RWPE1 (cell line): ENCODE results near the gene CLPTM1L.

Experiments
- CTCF ChIA-PET: fragments of 350-600 bp; sonication (Branson Sonifier 250); formaldehyde crosslinking; extraction: SDS; loops from one replicate; lab custom pipeline; 2021; lab: Yijun Ruan, JAX
- POLR2A ChIA-PET: fragments of 400-600 bp; formaldehyde crosslinking; extraction: SDS; loops from one replicate; lab custom pipeline; 2020; ENCODE audit warnings: antibody characterized with exemption; ENCODE audit not compliant: low non-redundant PET; lab: Yijun Ruan, JAX
- DNase-seq: peaks from one replicate; pipeline ENCODE4 v3.0.0; 2012; ENCODE audit warnings: low spot score
- H3K27ac ChIP-seq: fragments of 450-650 bp; 2 replicates; pipeline ENCODE4 v1.5.1; 2017
- TF ChIP-seq, protein P1 (sequence below): fragments of 450-650 bp; conservative IDR thresholded peaks from 2 replicates; pipeline ENCODE4 v1.5.1; 2017; ENCODE audit warnings: low read depth, mild to moderate bottlenecking

CLPTM1L gene

GRCh38 chr5:1385395-1386273 is 40.7 kb upstream of the CLPTM1L start:
- POLR2A ChIA-PET = interaction anchor here (0.6 kb wide), 1 partner anchor 16 kb away, joined by 3 read pairs; no protein-coding TSS in a partner anchor
- TF ChIP-seq, protein P1, sequence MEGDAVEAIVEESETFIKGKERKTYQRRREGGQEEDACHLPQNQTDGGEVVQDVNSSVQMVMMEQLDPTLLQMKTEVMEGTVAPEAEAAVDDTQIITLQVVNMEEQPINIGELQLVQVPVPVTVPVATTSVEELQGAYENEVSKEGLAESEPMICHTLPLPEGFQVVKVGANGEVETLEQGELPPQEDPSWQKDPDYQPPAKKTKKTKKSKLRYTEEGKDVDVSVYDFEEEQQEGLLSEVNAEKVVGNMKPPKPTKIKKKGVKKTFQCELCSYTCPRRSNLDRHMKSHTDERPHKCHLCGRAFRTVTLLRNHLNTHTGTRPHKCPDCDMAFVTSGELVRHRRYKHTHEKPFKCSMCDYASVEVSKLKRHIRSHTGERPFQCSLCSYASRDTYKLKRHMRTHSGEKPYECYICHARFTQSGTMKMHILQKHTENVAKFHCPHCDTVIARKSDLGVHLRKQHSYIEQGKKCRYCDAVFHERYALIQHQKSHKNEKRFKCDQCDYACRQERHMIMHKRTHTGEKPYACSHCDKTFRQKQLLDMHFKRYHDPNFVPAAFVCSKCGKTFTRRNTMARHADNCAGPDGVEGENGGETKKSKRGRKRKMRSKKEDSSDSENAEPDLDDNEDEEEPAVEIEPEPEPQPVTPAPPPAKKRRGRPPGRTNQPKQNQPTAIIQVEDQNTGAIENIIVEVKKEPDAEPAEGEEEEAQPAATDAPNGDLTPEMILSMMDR = no peak
- DNase-seq = peak; percentile 82
- CTCF ChIA-PET = no interaction called here
- peak overlapping the region; percentile 15; the same call in 1 of the 2 replicates for H3K27ac ChIP-seq

GRCh38 chr5:1384521-1384920 is 39.6 kb upstream of the CLPTM1L start:
- TF ChIP-seq, protein P1 = no peak
- DNase-seq = no peak
- ChIA-PET CTCF (no interaction called here), POLR2A (no interaction called here)
- H3K27ac ChIP-seq = no peak overlapping the region

- DNase-seq = no peak
- POLR2A ChIA-PET = no interaction called here
- CTCF ChIA-PET = no interaction called here
- TF ChIP-seq, protein P1 = no peak
- H3K27ac ChIP-seq = no peak overlapping the region
Measured at GRCh38 chr5:1383886-1384401, 39.0 kb upstream of the CLPTM1L start.

DNA sequence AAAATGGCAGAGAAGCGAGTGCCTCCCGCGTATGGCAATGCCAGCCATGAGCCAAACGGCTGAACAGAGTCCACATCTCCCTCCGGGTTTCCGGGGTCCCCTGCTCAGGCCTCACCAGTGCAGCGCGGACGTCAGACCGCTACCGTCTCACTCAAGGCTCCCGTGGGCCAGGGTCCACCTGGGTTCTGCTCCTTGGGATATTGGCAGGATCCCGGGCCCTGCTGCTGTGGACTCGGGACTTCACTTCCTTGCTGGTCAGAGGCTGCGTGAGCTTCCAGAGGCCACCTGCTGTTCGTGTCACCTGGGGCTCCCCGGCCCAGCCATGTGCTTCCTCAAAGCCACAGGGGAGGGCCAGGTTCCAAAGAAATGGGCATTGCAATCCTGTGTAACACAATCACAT is 38.4 kb upstream of the CLPTM1L start:
- no peak overlapping the region for H3K27ac ChIP-seq
- ChIA-PET CTCF (no interaction called here), POLR2A (no interaction called here)
- DNase-seq = no peak
- TF ChIP-seq, protein P1 = no peak

DNA sequence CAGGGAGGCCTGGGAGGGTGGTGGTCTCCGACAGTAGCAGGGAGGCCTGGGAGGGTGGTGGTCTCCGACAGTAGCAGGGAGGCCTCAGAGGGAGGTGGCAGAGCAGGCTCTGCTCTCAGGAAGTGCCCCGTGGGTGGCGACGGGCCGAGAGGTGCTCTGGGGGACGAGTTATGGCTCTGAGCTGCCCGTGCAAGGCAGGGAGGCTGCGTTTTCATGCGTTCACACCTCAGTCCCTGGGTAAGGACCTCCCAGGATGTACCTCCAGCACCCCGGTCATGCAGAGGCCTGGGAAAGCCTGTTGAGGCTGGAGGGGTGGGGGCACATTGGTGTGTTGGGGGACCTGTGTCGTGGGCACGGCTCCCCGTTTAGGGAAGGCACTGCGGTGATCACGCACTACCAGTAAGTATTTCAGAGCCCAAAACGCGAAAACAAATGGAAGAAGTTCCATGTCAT is 37.4 kb upstream of the CLPTM1L start:
- CTCF ChIA-PET = no interaction called here
- H3K27ac ChIP-seq = no peak overlapping the region

More for the DNA sequence above, 37.4 kb upstream of the CLPTM1L start:
- no peak for DNase-seq
- POLR2A ChIA-PET = no interaction called here
- TF ChIP-seq, protein P1 = no peak
